Non-pigmented ciliary epithelial cell (primary cell): ENCODE data around the gene ASGR2.

Source experiments
- DNase-seq: peaks from one replicate; pipeline ENCODE4 v3.0.0-alpha.2; 2010; ENCODE audit warnings: low read depth

The ASGR2 gene

DNA sequence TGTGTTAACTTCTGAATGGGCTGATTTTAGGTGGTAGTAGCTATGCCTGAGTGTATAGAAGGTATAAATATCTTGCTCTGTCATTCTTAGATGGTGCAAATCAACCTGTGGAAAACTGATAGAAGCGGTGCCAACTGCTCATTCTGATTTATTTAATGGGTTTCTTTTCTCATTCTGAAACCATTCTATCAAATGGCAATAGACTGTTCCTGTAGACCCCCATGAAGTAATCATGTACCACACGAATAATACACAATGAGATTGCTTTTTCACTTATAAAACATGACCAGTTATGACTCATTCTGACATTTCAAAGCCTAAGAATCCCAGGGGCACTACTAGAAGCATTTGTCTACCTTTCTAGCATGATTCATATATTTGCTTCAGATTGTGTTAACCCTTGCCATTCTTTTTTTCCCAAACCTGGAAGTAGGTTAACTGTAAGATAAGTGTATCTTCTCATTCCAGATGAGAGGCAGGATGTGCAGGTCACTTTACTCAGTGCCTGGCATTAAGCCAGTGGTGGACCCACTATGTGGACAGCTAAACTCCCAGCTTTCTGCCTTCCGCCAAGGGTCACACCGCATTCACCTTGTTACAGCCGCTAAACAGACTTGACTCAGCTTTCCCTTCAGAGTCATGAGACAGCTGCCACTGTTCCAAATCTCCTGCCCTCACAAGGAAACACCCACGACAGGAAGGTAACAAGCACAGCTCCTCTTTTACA lies 54.3 kb downstream of the ASGR2 start:
- peak; percentile 56 for DNase-seq

DNA sequence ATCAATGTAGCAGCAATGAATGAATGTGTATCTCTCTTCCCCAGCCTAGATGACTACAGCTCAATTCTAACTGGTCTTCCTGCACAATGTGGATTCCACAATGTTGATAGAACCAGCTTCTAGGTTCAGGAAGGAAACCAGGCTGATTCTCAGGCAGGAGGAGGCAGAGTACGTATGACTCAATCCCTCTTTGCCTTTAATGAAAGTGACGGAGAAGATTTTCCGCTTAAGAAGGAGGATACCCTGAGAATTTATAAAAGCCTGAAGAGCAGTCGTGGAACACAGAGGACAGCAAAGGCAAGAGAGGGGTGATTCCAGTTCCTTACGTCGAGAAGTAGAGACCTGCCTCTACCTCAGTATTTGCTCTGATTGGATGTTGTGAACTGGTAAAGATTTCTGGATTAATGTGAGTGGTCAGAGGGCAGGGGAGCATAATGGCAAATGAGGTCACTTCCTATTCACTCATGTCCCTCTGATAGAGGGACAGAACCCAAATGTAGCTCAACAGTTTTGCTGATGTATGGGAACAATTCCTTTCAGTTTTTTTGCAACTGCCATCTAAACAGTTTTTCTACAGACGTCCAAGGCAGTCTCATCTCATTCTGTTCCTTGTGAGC lies 55.7 kb downstream of the ASGR2 start:
- DNase-seq = no peak

DNA sequence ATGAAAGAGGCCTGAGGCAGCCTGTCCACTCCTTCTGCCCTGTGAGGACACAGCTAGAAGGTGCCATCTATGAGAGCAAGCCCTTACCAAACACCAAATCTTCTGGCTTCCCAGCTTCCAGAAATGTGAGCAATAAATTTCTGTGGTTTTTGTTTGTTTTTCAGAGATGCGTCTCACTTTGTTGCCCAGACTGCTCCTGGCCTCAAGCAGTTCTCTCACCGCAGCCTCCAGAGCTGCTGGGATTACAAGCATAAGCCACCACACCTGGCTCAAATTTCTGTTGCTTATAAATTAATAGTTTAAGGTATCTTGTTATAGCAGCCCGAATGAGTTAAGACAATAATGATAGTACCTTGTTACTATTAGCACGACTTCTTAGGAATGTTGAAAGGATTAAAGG lies 58.2 kb downstream of the ASGR2 start:
- no peak for DNase-seq
